ENCODE data around the gene STXBP4. TPM values are rescaled to one million over a fixed set of nuclear protein-coding genes. Genes with fewer than 3 reads are reported as not detected.

STXBP4 gene
- total RNA-seq, 1 experiment from 2014 or later, result 16.5 TPM

- Histone ChIP-seq H3K4ac (ENCODE audit: low read depth, low read length) (no peak overlapping the region), H2AFZ (ENCODE audit: low read length) (no peak overlapping the region), H2BK120ac (ENCODE audit: low read depth, low read length, poor library complexity, severe bottlenecking) (no peak overlapping the region), H4K91ac (ENCODE audit: insufficient read length, low read depth, low read length) (no peak overlapping the region), H2BK15ac (ENCODE audit: low read depth, low read length) (no peak overlapping the region), H2BK12ac (ENCODE audit: insufficient read length, low read depth, low read length) (no peak overlapping the region), H3K14ac (ENCODE audit: insufficient read depth, low read length) (no peak overlapping the region), H3K23me2 (ENCODE audit: insufficient read length, low read depth, low read length, poor library complexity, severe bottlenecking) (no peaks in the 10 kb centered on the region), H4K5ac (ENCODE audit: insufficient read length, low read depth, low read length) (no peak overlapping the region), H3K4me2 (ENCODE audit: insufficient read depth, insufficient read length, low read length) (no peak overlapping the region), H3K27me3 (ENCODE audit: insufficient read depth, low read length) (no peaks in the 10 kb centered on the region), H2BK5ac (ENCODE audit: insufficient read length, low read length) (no peak overlapping the region), H3K18ac (ENCODE audit: insufficient read length, low read depth, low read length) (no peak overlapping the region), H2AK5ac (ENCODE audit: insufficient read length, low read length) (no peak overlapping the region), H3K9ac (ENCODE audit: extremely low read depth, insufficient read length, low read length) (no peak overlapping the region), H3T11ph (ENCODE audit: low read length) (no peak overlapping the region), H3K4me1 (ENCODE audit: insufficient read depth, low read length) (no peaks in the 10 kb centered on the region), H3K9me3 (ENCODE audit: control insufficient read depth, low read depth, low read length) (no peaks in the 10 kb centered on the region), H3K27ac (ENCODE audit: insufficient read length, low read depth, low read length) (no peak overlapping the region), H4K8ac (replicated peaks; ENCODE audit: insufficient read length, low read depth, low read length) (no peak overlapping the region), H3K79me2 (ENCODE audit: insufficient read depth, low read length) (no peaks in the 10 kb centered on the region), H2BK20ac (ENCODE audit: low read depth, low read length, poor library complexity, severe bottlenecking) (no peak overlapping the region), H3K56ac (ENCODE audit: insufficient read length, low read depth, low read length) (no peak overlapping the region), H3K23ac (ENCODE audit: insufficient read length, low read depth, low read length) (no peak overlapping the region), H3K79me1 (ENCODE audit: insufficient read depth, low read depth, low read length, poor library complexity, severe bottlenecking) (no peaks in the 10 kb centered on the region), H4K20me1 (ENCODE audit: control insufficient read depth, insufficient read depth, insufficient read length) (no peaks in the 10 kb centered on the region)
- Mint-ChIP-seq H3K27ac (no peak overlapping the region), H3K4me1 (no peaks in the 10 kb centered on the region), H3K9me3 (no peaks in the 10 kb centered on the region), H3K36me3 (ENCODE audit: insufficient read depth in 1 of 3, low read depth in 3 of 3) (no peaks in the 10 kb centered on the region), H3K27me3 (ENCODE audit: low read depth) (no peaks in the 10 kb centered on the region), H3K4me3 (no peak overlapping the region)
- WGBS (ENCODE audit: extremely low coverage, insufficient read length, low lambda C conversion rate), result no CpG with 5 or more reads among the region's 3 CpGs
- TF ChIP-seq CTCF (conservative IDR thresholded peaks at IDR 0.05), result no peak
- DNase-seq, result no peak
Measured at GRCh38 chr17:55057184-55057583, 88.6 kb downstream of the STXBP4 start.

Measured in H9 (cell line).